Measurements from ENCODE around the gene CARMIL3. TPM values are rescaled to one million over a fixed set of nuclear protein-coding genes. Genes with fewer than 3 reads are reported as not detected.

CARMIL3 gene
- total and polyA plus RNA-seq, 2 experiments from 2014 or later = not detected

DNA sequence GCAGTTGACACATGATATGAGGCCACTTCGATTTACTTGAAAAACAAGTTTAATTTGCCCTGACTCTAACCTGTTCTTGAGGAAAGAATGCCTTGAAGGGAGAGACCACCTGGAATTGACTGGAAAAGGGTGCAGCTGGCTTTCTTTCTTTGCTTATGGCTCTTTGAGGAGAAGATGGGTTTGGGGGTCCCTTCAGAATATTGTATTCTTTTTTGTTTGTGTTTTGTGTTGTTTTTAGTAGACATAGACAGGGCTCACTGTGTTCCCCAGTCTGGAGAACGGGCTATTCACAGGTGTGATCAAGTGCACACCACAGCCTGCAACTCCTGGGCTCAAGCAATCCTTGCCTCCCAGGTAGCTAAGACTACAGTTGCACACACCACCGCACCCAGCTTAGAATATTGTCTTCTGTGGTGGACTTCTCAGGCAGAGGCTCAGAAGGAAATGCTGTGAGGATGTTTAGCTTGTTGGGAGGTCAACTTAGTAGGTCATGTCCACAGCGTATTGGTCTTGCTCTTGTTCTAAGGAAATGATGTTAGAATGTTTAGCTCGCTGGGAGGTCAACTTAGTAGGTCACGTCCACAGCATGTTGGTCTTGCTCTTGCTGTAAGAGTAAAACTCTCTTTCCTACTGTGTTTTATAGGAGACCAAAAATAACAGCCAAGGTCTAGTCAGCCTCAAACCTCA, 64.5 kb downstream of the CARMIL3 start:
- peak overlapping the region; percentile 81 for H3K4me3 ChIP-seq

DNA sequence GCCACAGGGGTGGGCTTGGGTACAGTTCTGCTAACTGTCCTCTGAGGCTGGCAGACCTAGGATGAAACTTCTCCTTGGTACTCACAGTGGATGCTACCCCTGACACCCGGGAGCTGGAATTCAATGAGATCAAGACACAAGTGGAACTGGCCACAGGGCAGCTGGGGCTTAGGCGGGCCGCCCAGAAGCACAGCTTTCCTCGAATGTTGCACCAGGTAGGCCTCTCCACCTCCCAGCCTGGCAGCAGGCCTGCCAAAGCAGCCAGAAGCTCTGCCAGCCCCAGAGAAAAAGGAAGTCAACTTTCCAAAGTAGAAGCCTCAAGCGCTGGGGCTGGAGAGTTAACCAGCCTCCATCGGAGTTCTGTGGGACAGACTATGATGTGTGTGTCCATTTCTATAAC, 65.4 kb downstream of the CARMIL3 start:
- in situ Hi-C loops (cut with MboI) = no loop called here
- Histone ChIP-seq H3K4me1 (ENCODE audit: insufficient read depth) (peaks cover 12% of the 10 kb centered on the region), H3F3A (ENCODE audit: insufficient read depth) (peaks cover 5% of the 10 kb centered on the region), H3K4me3 (no peak overlapping the region), H2AFZ (no peak overlapping the region), H3K9ac (no peak overlapping the region), H3K27ac (no peak overlapping the region), H3K9me2 (ENCODE audit: insufficient read depth) (no peaks in the 10 kb centered on the region), H3K36me3 (ENCODE audit: low read depth) (peaks cover 9% of the 10 kb centered on the region; the same call in 1 of the 2 replicates), H3K27me3 (replicated peaks; ENCODE audit: insufficient read depth) (no peaks in the 10 kb centered on the region), H3K79me2 (ENCODE audit: insufficient read depth) (peaks cover 16% of the 10 kb centered on the region; the same call in 1 of the 2 replicates), H3K4me2 (ENCODE audit: unreplicated experiment) (no peak overlapping the region), H4K20me1 (ENCODE audit: insufficient read depth) (no peaks in the 10 kb centered on the region), H3K9me3 (ENCODE audit: low read depth) (no peaks in the 10 kb centered on the region)
- DNase-seq = no peak
- WGBS, 2 experiments (ENCODE audit: low coverage in 1 of 2, low lambda C conversion rate in 2 of 2, missing lambda C conversion rate in 2 of 2) = 85 to 89% methylated on average over 6 of the region's 6 CpGs
- TF ChIP-seq EZH2 (IDR thresholded peaks at IDR 0.05; ENCODE audit: insufficient read depth, poor library complexity, severe bottlenecking) (no peak), EZH2phosphoT487 (IDR thresholded peaks at IDR 0.05; ENCODE audit: insufficient read depth, low read depth) (no peak)

More for the DNA sequence above, 64.5 kb downstream of the CARMIL3 start:
- Histone ChIP-seq H3K9ac (peak overlapping the region; percentile 95; the same call in 1 of the 2 replicates), H3K27me3 (replicated peaks; ENCODE audit: insufficient read depth) (no peaks in the 10 kb centered on the region), H3K9me2 (ENCODE audit: insufficient read depth) (no peaks in the 10 kb centered on the region), H4K20me1 (ENCODE audit: insufficient read depth) (no peaks in the 10 kb centered on the region), H3K27ac (no peak overlapping the region), H3K4me2 (ENCODE audit: unreplicated experiment) (peak overlapping the region; percentile 86), H3K36me3 (ENCODE audit: low read depth) (peaks cover 5% of the 10 kb centered on the region; the same call in 1 of the 2 replicates), H3K79me2 (ENCODE audit: insufficient read depth) (peaks cover 16% of the 10 kb centered on the region; the same call in 1 of the 2 replicates), H3K9me3 (ENCODE audit: low read depth) (no peaks in the 10 kb centered on the region), H3F3A (ENCODE audit: insufficient read depth) (peaks cover 5% of the 10 kb centered on the region), H2AFZ (no peak overlapping the region), H3K4me1 (ENCODE audit: insufficient read depth) (peaks cover 12% of the 10 kb centered on the region)
- TF ChIP-seq EZH2phosphoT487 (IDR thresholded peaks at IDR 0.05; ENCODE audit: insufficient read depth, low read depth) = no peak
- no peak for TF ChIP-seq EZH2 (IDR thresholded peaks at IDR 0.05; ENCODE audit: insufficient read depth, poor library complexity, severe bottlenecking)
- 89% methylated on average over 6 of the region's 6 CpGs for WGBS, 2 experiments (ENCODE audit: low coverage in 1 of 2, low lambda C conversion rate in 2 of 2, missing lambda C conversion rate in 2 of 2)
- no peak for DNase-seq
- in situ Hi-C loops (cut with MboI) = no loop called here

Other genes starting within 250 kb of the CARMIL3 start
- gene DHRS4, start 98.2 kb upstream of the CARMIL3 start, total RNA-seq (2014; rRNA removed; shearing (Covaris generic)) = 23.0 and 25.4 TPM in 2 replicates
- 35.4 and 35.9 TPM in 2 replicates for gene DHRS4, start 98.2 kb upstream of the CARMIL3 start, polyA plus RNA-seq (2016; fragmentation: Nextera tagmentation; extraction: Ambion mirVana)
- 5.1 and 10.1 TPM in 2 replicates for gene DHRS4L2, start 63.1 kb upstream of the CARMIL3 start, total RNA-seq (2014; rRNA removed; shearing (Covaris generic))
- gene DHRS4L2, start 63.1 kb upstream of the CARMIL3 start, polyA plus RNA-seq (2016; fragmentation: Nextera tagmentation; extraction: Ambion mirVana) = 16.8 and 19.2 TPM in 2 replicates
- not detected in 2 replicates for gene CPNE6, start 19.6 kb downstream of the CARMIL3 start, total RNA-seq (2014; rRNA removed; shearing (Covaris generic))
- not detected in 2 replicates for gene CPNE6, start 19.6 kb downstream of the CARMIL3 start, polyA plus RNA-seq (2016; fragmentation: Nextera tagmentation; extraction: Ambion mirVana)
- gene PCK2, start 42.3 kb downstream of the CARMIL3 start, total RNA-seq (2014; rRNA removed; shearing (Covaris generic)) = 70.3 and 84.3 TPM in 2 replicates
- gene PCK2, start 42.3 kb downstream of the CARMIL3 start, polyA plus RNA-seq (2016; fragmentation: Nextera tagmentation; extraction: Ambion mirVana) = 148 and 153 TPM in 2 replicates
- 59.8 and 59.9 TPM in 2 replicates for gene DCAF11, start 62.8 kb downstream of the CARMIL3 start, total RNA-seq (2014; rRNA removed; shearing (Covaris generic))
- 29.1 and 33.6 TPM in 2 replicates for gene DCAF11, start 62.8 kb downstream of the CARMIL3 start, polyA plus RNA-seq (2016; fragmentation: Nextera tagmentation; extraction: Ambion mirVana)
- 0.86 TPM in 1 of 2 replicates, not detected in the other for gene NRL, start 62.9 kb downstream of the CARMIL3 start, total RNA-seq (2014; rRNA removed; shearing (Covaris generic))
- 0.48 and 0.56 TPM in 2 replicates for gene NRL, start 62.9 kb downstream of the CARMIL3 start, polyA plus RNA-seq (2016; fragmentation: Nextera tagmentation; extraction: Ambion mirVana)
- not detected in 2 replicates for gene FITM1, start 78.7 kb downstream of the CARMIL3 start, total RNA-seq (2014; rRNA removed; shearing (Covaris generic))
- gene FITM1, start 78.7 kb downstream of the CARMIL3 start, polyA plus RNA-seq (2016; fragmentation: Nextera tagmentation; extraction: Ambion mirVana) = not detected in 2 replicates
- gene PSME1, start 84.2 kb downstream of the CARMIL3 start, total RNA-seq (2014; rRNA removed; shearing (Covaris generic)) = 58.9 and 67.7 TPM in 2 replicates
- 144 and 147 TPM in 2 replicates for gene PSME1, start 84.2 kb downstream of the CARMIL3 start, polyA plus RNA-seq (2016; fragmentation: Nextera tagmentation; extraction: Ambion mirVana)
- gene EMC9, start 89.6 kb downstream of the CARMIL3 start, total RNA-seq (2014; rRNA removed; shearing (Covaris generic)) = 17.1 and 22.9 TPM in 2 replicates
- gene EMC9, start 89.6 kb downstream of the CARMIL3 start, polyA plus RNA-seq (2016; fragmentation: Nextera tagmentation; extraction: Ambion mirVana) = 27.4 and 28.7 TPM in 2 replicates
- 38.3 and 41.4 TPM in 2 replicates for gene PSME2, start 94.6 kb downstream of the CARMIL3 start, total RNA-seq (2014; rRNA removed; shearing (Covaris generic))
- 158 and 164 TPM in 2 replicates for gene PSME2, start 94.6 kb downstream of the CARMIL3 start, polyA plus RNA-seq (2016; fragmentation: Nextera tagmentation; extraction: Ambion mirVana)
- gene RNF31, start 95.5 kb downstream of the CARMIL3 start, total RNA-seq (2014; rRNA removed; shearing (Covaris generic)) = 40.3 and 50.0 TPM in 2 replicates
- gene RNF31, start 95.5 kb downstream of the CARMIL3 start, polyA plus RNA-seq (2016; fragmentation: Nextera tagmentation; extraction: Ambion mirVana) = 29.4 and 36.7 TPM in 2 replicates
- 56.7 and 58.7 TPM in 2 replicates for gene IRF9, start 109.3 kb downstream of the CARMIL3 start, total RNA-seq (2014; rRNA removed; shearing (Covaris generic))
- gene IRF9, start 109.3 kb downstream of the CARMIL3 start, polyA plus RNA-seq (2016; fragmentation: Nextera tagmentation; extraction: Ambion mirVana) = 80.0 and 87.1 TPM in 2 replicates
- 1.4 and 3.5 TPM in 2 replicates for gene REC8, start 120.1 kb downstream of the CARMIL3 start, total RNA-seq (2014; rRNA removed; shearing (Covaris generic))
- 1.2 and 2.4 TPM in 2 replicates for gene REC8, start 120.1 kb downstream of the CARMIL3 start, polyA plus RNA-seq (2016; fragmentation: Nextera tagmentation; extraction: Ambion mirVana)
- 55.3 and 58.3 TPM in 2 replicates for gene IPO4, start 136.8 kb downstream of the CARMIL3 start, total RNA-seq (2014; rRNA removed; shearing (Covaris generic))
- gene IPO4, start 136.8 kb downstream of the CARMIL3 start, polyA plus RNA-seq (2016; fragmentation: Nextera tagmentation; extraction: Ambion mirVana) = 24.8 and 33.6 TPM in 2 replicates
- gene TM9SF1, start 143.4 kb downstream of the CARMIL3 start, total RNA-seq (2014; rRNA removed; shearing (Covaris generic)) = 102 and 163 TPM in 2 replicates
- gene TM9SF1, start 143.4 kb downstream of the CARMIL3 start, polyA plus RNA-seq (2016; fragmentation: Nextera tagmentation; extraction: Ambion mirVana) = 91.5 and 93.8 TPM in 2 replicates
- not detected in 2 replicates for gene TSSK4, start 153.7 kb downstream of the CARMIL3 start, total RNA-seq (2014; rRNA removed; shearing (Covaris generic))
- gene TSSK4, start 153.7 kb downstream of the CARMIL3 start, polyA plus RNA-seq (2016; fragmentation: Nextera tagmentation; extraction: Ambion mirVana) = 0.23 and 0.55 TPM in 2 replicates
- 18.5 and 32.1 TPM in 2 replicates for gene CHMP4A, start 161.5 kb downstream of the CARMIL3 start, total RNA-seq (2014; rRNA removed; shearing (Covaris generic))
- gene CHMP4A, start 161.5 kb downstream of the CARMIL3 start, polyA plus RNA-seq (2016; fragmentation: Nextera tagmentation; extraction: Ambion mirVana) = 75.7 and 81.6 TPM in 2 replicates
- gene MDP1, start 164.1 kb downstream of the CARMIL3 start, total RNA-seq (2014; rRNA removed; shearing (Covaris generic)) = 8.2 and 19.2 TPM in 2 replicates
- 20.0 and 23.3 TPM in 2 replicates for gene MDP1, start 164.1 kb downstream of the CARMIL3 start, polyA plus RNA-seq (2016; fragmentation: Nextera tagmentation; extraction: Ambion mirVana)
- 138 and 161 TPM in 2 replicates for gene NEDD8, start 180.4 kb downstream of the CARMIL3 start, total RNA-seq (2014; rRNA removed; shearing (Covaris generic))
- gene NEDD8, start 180.4 kb downstream of the CARMIL3 start, polyA plus RNA-seq (2016; fragmentation: Nextera tagmentation; extraction: Ambion mirVana) = 326 and 342 TPM in 2 replicates
- 70.9 and 98.0 TPM in 2 replicates for gene GMPR2, start 180.9 kb downstream of the CARMIL3 start, total RNA-seq (2014; rRNA removed; shearing (Covaris generic))
- 55.0 and 58.9 TPM in 2 replicates for gene GMPR2, start 180.9 kb downstream of the CARMIL3 start, polyA plus RNA-seq (2016; fragmentation: Nextera tagmentation; extraction: Ambion mirVana)
- 32.5 and 41.2 TPM in 2 replicates for gene TINF2, start 190.6 kb downstream of the CARMIL3 start, total RNA-seq (2014; rRNA removed; shearing (Covaris generic))
- 43.6 and 52.4 TPM in 2 replicates for gene TINF2, start 190.6 kb downstream of the CARMIL3 start, polyA plus RNA-seq (2016; fragmentation: Nextera tagmentation; extraction: Ambion mirVana)
- 0.25 and 1.3 TPM in 2 replicates for gene TGM1, start 211.2 kb downstream of the CARMIL3 start, total RNA-seq (2014; rRNA removed; shearing (Covaris generic))
- 0.34 TPM in 1 of 2 replicates, not detected in the other for gene TGM1, start 211.2 kb downstream of the CARMIL3 start, polyA plus RNA-seq (2016; fragmentation: Nextera tagmentation; extraction: Ambion mirVana)
- 18.0 and 34.9 TPM in 2 replicates for gene RABGGTA, start 219.6 kb downstream of the CARMIL3 start, total RNA-seq (2014; rRNA removed; shearing (Covaris generic))
- 29.3 and 30.5 TPM in 2 replicates for gene RABGGTA, start 219.6 kb downstream of the CARMIL3 start, polyA plus RNA-seq (2016; fragmentation: Nextera tagmentation; extraction: Ambion mirVana)
- gene DHRS1, start 247.8 kb downstream of the CARMIL3 start, total RNA-seq (2014; rRNA removed; shearing (Covaris generic)) = 12.8 and 32.1 TPM in 2 replicates
- 31.0 and 34.7 TPM in 2 replicates for gene DHRS1, start 247.8 kb downstream of the CARMIL3 start, polyA plus RNA-seq (2016; fragmentation: Nextera tagmentation; extraction: Ambion mirVana)
- gene NOP9, start 247.8 kb downstream of the CARMIL3 start, total RNA-seq (2014; rRNA removed; shearing (Covaris generic)) = 19.3 and 23.7 TPM in 2 replicates
- gene NOP9, start 247.8 kb downstream of the CARMIL3 start, polyA plus RNA-seq (2016; fragmentation: Nextera tagmentation; extraction: Ambion mirVana) = 2.5 and 2.6 TPM in 2 replicates

Data from GM23248 (cell line).